SU-DHL-6 (cell line): ENCODE measurements around the gene ZNF556.
A peak's percentile ranks its signal among the peaks of the same experiment; 100 is the strongest.

Source experiments
- H2AFZ ChIP-seq: fragments of 200-600 bp; sonication (generic); 2 replicates; pipeline ENCODE4 v1.6.1; 2014; ENCODE audit warnings: low read depth, mild to moderate bottlenecking, moderate library complexity, mixed read lengths, antibody characterized with exemption, low read length; ENCODE audit not compliant: severe bottlenecking
- H3F3A ChIP-seq: fragments of 200-600 bp; shearing (Covaris generic); 2 replicates; pipeline ENCODE4 v1.6.0; 2016; ENCODE audit warnings: antibody characterized with exemption, mild to moderate bottlenecking; ENCODE audit not compliant: insufficient read depth
- H3K27ac ChIP-seq: fragments of 200-600 bp; sonication (generic); 2 replicates; pipeline ENCODE4 v1.5.1; 2016; ENCODE audit warnings: low read depth, mild to moderate bottlenecking, low read length, moderate library complexity, mixed read lengths
- H3K27me3 ChIP-seq: fragments of 200-600 bp; sonication (generic), shearing (Covaris generic); 2 replicates; pipeline ENCODE4 v1.6.0; 2014; ENCODE audit warnings: mild to moderate bottlenecking, low read length
- H3K36me3 ChIP-seq: fragments of 200-600 bp; sonication (generic); 2 replicates; pipeline ENCODE4 v1.6.1; 2014; ENCODE audit warnings: mild to moderate bottlenecking, low read length, mixed read lengths
- H3K4me2 ChIP-seq: fragments of 300-600, 200-600 bp; shearing (Covaris generic), sonication (generic); 2 replicates; pipeline ENCODE4 v1.6.0; 2014; ENCODE audit warnings: low read length, low read depth, mild to moderate bottlenecking; ENCODE audit not compliant: poor library complexity, severe bottlenecking
- H3K4me3 ChIP-seq: fragments of 200-600 bp; sonication (generic); 2 replicates; pipeline ENCODE4 v1.5.1; 2014; ENCODE audit warnings: antibody characterized with exemption, low read length, mild to moderate bottlenecking, mixed read lengths; ENCODE audit not compliant: insufficient read depth, poor library complexity, severe bottlenecking
- H3K79me2 ChIP-seq: fragments of 200-600 bp; sonication (generic); 2 replicates; pipeline ENCODE4 v1.6.1; 2014; ENCODE audit warnings: mild to moderate bottlenecking, low read length, moderate library complexity; ENCODE audit not compliant: insufficient read depth
- H3K9ac ChIP-seq: fragments of 200-600 bp; sonication (generic); 2 replicates; pipeline ENCODE4 v1.7.0; 2014; ENCODE audit warnings: mild to moderate bottlenecking, low read length
- H3K9me2 ChIP-seq: fragments of 200-600 bp; sonication (generic); replicated peaks from 2 replicates; pipeline ENCODE4 v1.6.1; 2014; ENCODE audit warnings: low read length; ENCODE audit not compliant: insufficient read depth
- H3K9me3 ChIP-seq: fragments of 200-600 bp; sonication (generic); 2 replicates; pipeline ENCODE4 v1.6.1; 2014; ENCODE audit warnings: low read length, mixed read lengths; ENCODE audit not compliant: insufficient read depth
- H4K20me1 ChIP-seq: fragments of 200-600 bp; sonication (generic); 2 replicates; pipeline ENCODE4 v1.6.1; 2014; ENCODE audit warnings: low read depth, mild to moderate bottlenecking, antibody characterized with exemption, low read length, moderate library complexity, mixed read lengths
- EZH2phosphoT487 ChIP-seq: fragments of 200-600 bp; sonication (generic), shearing (Covaris generic); conservative IDR thresholded peaks from 2 replicates; pipeline ENCODE4 v1.6.1; 2018; ENCODE audit warnings: mild to moderate bottlenecking, antibody characterized with exemption, low read length, moderate library complexity, mixed read lengths
- TF ChIP-seq, protein P1 (sequence below): fragments of 200-600 bp; sonication (generic); IDR thresholded peaks from one replicate; pipeline ENCODE4 v1.5.1; 2017; ENCODE audit warnings: antibody characterized with exemption, mild to moderate bottlenecking, low read length, moderate library complexity; ENCODE audit not compliant: insufficient read depth, poor library complexity, severe bottlenecking

The ZNF556 gene

DNA sequence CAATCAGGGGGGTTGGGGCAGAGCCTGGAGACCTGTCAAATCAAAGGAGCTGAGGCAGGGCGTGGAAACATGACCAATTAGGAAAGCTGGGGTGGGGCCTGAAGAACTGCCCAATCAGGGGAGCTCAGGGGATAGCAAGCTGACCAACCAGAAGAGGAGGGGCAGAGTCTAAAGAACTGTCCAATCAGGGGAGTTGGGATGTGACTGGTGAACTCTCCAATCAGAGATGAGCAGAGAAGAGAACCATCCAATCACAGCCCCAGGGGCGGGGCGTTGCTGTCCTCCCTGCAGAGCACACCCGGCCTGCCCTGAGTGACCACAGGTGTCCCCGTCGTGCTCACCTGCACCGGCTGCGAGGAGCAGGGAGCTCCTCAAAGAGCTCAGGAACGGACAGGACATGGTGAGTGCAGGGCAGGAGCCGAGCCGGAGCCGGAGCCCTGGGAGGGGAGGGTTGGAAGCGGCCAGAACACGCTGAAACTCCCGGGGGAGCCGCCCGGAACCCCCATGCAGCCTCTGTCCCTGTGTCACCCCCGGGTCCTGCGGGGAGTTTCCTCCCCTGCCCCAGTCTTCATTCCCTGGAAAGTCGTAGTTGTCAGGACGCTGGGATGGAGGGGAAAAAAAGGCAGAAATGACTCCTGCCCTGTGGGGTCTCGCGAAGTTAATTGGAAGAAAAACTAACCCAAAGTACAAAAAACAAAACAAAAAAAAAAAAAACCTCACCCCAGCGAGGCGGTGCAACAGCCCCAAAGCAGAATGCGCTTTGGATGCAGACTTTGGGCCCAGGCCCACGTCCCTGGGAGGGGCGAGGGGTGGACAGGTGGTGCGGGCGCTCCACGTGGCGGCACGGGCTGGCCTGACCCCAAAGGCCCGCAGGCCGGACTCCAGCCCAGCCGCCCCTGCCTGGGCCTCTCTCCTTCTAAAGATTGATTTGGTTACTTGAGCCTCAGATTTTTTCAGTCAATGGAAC lies at the start of gene ZNF556:
Gene ZNF556 (plus strand): TSS at position 311 of the 967 bp plus-strand sequence. CDS start 87 bp downstream, at position 398.
- H3K9me3 ChIP-seq = no peaks in the 10 kb centered on the region
- no peaks in the 10 kb centered on the region for H4K20me1 ChIP-seq
- H3K4me2 ChIP-seq = no peak within 1 kb of the TSS
- TF ChIP-seq, protein P1, sequence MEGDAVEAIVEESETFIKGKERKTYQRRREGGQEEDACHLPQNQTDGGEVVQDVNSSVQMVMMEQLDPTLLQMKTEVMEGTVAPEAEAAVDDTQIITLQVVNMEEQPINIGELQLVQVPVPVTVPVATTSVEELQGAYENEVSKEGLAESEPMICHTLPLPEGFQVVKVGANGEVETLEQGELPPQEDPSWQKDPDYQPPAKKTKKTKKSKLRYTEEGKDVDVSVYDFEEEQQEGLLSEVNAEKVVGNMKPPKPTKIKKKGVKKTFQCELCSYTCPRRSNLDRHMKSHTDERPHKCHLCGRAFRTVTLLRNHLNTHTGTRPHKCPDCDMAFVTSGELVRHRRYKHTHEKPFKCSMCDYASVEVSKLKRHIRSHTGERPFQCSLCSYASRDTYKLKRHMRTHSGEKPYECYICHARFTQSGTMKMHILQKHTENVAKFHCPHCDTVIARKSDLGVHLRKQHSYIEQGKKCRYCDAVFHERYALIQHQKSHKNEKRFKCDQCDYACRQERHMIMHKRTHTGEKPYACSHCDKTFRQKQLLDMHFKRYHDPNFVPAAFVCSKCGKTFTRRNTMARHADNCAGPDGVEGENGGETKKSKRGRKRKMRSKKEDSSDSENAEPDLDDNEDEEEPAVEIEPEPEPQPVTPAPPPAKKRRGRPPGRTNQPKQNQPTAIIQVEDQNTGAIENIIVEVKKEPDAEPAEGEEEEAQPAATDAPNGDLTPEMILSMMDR = no peak
- no peak for TF ChIP-seq EZH2phosphoT487
- H3K79me2 ChIP-seq = no peaks in the 10 kb centered on the region
- H3K4me3 ChIP-seq = no peak within 1 kb of the TSS
- H3K27ac ChIP-seq = no peak within 1 kb of the TSS
- H2AFZ ChIP-seq = no peak within 1 kb of the TSS
- no peaks in the 10 kb centered on the region for H3K36me3 ChIP-seq
- H3K27me3 ChIP-seq = no peaks in the 10 kb centered on the region
- no peaks in the 10 kb centered on the region for H3F3A ChIP-seq
- no peaks in the 10 kb centered on the region for H3K9me2 ChIP-seq
- no peak within 1 kb of the TSS for H3K9ac ChIP-seq

GRCh38 chr19:2819540-2820111 lies 47.5 kb upstream of the ZNF556 start, which contains the start of gene ZNF554:
Gene ZNF554 (plus strand): TSS chr19:2819868. CDS start chr19:2820072, 204 bp downstream.
- no peaks in the 10 kb centered on the region for H4K20me1 ChIP-seq
- no peaks in the 10 kb centered on the region for H3K27me3 ChIP-seq
- peak within 1 kb of the TSS; percentile 68 for H3K9ac ChIP-seq
- no peak within 1 kb of the TSS for H3K27ac ChIP-seq
- no peaks in the 10 kb centered on the region for H3K9me3 ChIP-seq
- no peaks in the 10 kb centered on the region for H3F3A ChIP-seq
- H3K9me2 ChIP-seq = no peaks in the 10 kb centered on the region
- peak within 1 kb of the TSS; percentile 60 for H3K4me3 ChIP-seq
- H3K4me2 ChIP-seq = peak within 1 kb of the TSS; percentile 86
- TF ChIP-seq, protein P1 = peak; percentile 69
- TF ChIP-seq EZH2phosphoT487 = no peak
- H3K36me3 ChIP-seq = no peaks in the 10 kb centered on the region
- no peaks in the 10 kb centered on the region for H3K79me2 ChIP-seq
- peak within 1 kb of the TSS; percentile 41 for H2AFZ ChIP-seq

- H4K20me1 ChIP-seq = no peaks in the 10 kb centered on the region
- no peak overlapping the region for H3K27ac ChIP-seq
- no peaks in the 10 kb centered on the region for H3K27me3 ChIP-seq
- peak overlapping the region; percentile 68 for H3K9ac ChIP-seq
- no peaks in the 10 kb centered on the region for H3K9me2 ChIP-seq
- H3F3A ChIP-seq = no peaks in the 10 kb centered on the region
- H3K4me3 ChIP-seq = peak overlapping the region; percentile 60
- H3K36me3 ChIP-seq = no peaks in the 10 kb centered on the region
- H3K9me3 ChIP-seq = no peaks in the 10 kb centered on the region
- H3K4me2 ChIP-seq = peak overlapping the region; percentile 86
- H2AFZ ChIP-seq = peak overlapping the region; percentile 20
- TF ChIP-seq, protein P1 = no peak
- no peak for TF ChIP-seq EZH2phosphoT487
- H3K79me2 ChIP-seq = no peaks in the 10 kb centered on the region
Observed at GRCh38 chr19:2820112-2820702, 46.9 kb upstream of the ZNF556 start.
